Measurements from ENCODE around the gene PITPNM3. TPM values are rescaled to one million over a fixed set of nuclear protein-coding genes. Genes with fewer than 3 reads are reported as not detected.
A peak's percentile ranks its signal among the peaks of the same experiment; 100 is the strongest.
"Not testable (repeated sequence)": the region's sequence is repeated elsewhere in the genome, so short reads cannot be mapped to it uniquely, and the experiment has no call there.

The PITPNM3 gene
- total RNA-seq, 1 donor, result 1.8 TPM

DNA sequence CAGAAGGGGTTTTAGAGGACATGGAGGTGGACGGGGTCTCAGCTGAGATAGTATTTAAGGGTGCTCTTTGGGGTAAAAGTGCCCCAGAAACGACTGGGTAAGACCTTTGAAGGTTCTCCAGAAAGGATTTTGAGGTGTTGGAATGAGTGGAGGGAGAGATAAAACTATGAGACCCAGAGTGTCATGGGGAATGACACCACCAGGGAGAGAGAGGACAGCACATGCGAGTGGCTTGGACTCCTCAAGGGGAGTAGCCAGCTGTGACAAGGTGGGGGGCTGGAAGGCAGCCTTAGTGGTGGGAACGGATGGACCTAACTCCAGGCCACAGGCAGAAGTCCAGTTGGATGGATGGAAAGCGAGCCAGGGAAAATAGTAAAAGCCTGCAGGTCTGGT is 19.2 kb upstream of the PITPNM3 start:
- no peaks in the 10 kb centered on the region for H3K79me2 ChIP-seq (ENCODE audit: insufficient read depth, low read length)
- H3K4me3 ChIP-seq (ENCODE audit: insufficient read depth, low read length), result no peak overlapping the region
- no peak for TF ChIP-seq CTCF (IDR thresholded peaks at IDR 0.05; ENCODE audit: extremely low read depth, low read depth, low read length)
- peak overlapping the region; percentile 65 for H3K4me2 ChIP-seq (ENCODE audit: insufficient read depth, low read length)
- H3K36me3 ChIP-seq (ENCODE audit: insufficient read depth, low read length), result peaks cover 24% of the 10 kb centered on the region
- peak overlapping the region; percentile 74 for H3K27ac ChIP-seq (ENCODE audit: low read depth, low read length)
- DNase-seq (ENCODE audit: insufficient read length, low spot score, missing footprints), result no peak
- no peaks in the 10 kb centered on the region for H3K27me3 ChIP-seq (ENCODE audit: insufficient read depth, low read length)
- H4K20me1 ChIP-seq (ENCODE audit: insufficient read depth, low read length), result peaks cover 3% of the 10 kb centered on the region
- H2AFZ ChIP-seq (ENCODE audit: low read length), result peak overlapping the region; percentile 20
- no peaks in the 10 kb centered on the region for H3K9me3 ChIP-seq (ENCODE audit: low read depth, low read length)
- peaks cover 20% of the 10 kb centered on the region for H3K4me1 ChIP-seq (ENCODE audit: insufficient read depth, low read length)

DNA sequence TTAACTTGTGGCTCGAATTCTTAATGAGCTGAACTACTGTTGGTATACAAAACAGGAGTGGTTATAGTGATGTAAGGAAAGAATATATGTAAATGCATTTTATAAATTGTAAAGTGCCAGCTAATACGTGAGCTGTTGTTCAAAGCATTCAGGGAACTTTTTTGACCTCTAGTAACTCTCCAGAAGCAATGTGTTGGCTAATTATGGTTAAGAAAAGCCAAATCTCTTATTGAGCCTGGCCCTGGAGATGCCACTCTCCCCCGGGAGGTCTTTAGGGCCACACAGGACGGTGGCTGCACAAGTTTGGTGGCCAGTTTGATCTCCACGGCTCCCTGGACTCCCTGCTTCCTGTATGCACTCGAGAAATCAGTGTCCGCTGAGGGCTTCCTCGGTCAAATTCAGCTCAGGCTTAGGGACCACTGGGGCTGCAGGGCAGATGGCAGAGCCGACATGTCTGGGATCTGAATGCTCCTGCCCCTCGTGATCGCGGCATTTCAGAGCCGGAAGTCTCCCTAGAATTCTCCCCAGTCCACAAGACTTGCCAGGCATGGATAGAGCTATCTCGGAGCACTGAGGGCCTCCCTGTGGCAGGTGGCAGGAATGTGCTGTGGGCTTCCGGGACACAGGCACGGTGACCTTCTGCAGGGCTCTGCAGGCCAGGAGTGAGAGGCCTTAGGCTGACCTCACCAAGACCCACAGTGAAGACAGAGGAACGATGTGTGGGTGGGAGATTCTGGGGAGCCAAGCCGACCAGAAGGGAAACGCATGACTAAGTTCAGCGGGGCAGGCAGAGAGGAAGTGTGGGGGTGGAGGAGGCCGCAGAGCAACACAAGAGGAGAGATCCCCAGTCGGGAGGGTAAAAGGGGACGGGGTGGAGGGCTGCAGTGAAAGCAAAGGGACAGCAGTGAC is 18.6 kb upstream of the PITPNM3 start:
- Histone ChIP-seq H3K36me3 (ENCODE audit: insufficient read depth, low read length) (peaks cover 24% of the 10 kb centered on the region), H3K4me1 (ENCODE audit: insufficient read depth, low read length) (peaks cover 20% of the 10 kb centered on the region), H3K79me2 (ENCODE audit: insufficient read depth, low read length) (no peaks in the 10 kb centered on the region), H3K4me2 (ENCODE audit: insufficient read depth, low read length) (peak overlapping the region; percentile 65), H3K4me3 (ENCODE audit: insufficient read depth, low read length) (peak overlapping the region; percentile 41), H2AFZ (ENCODE audit: low read length) (peak overlapping the region; percentile 20), H3K9me3 (ENCODE audit: low read depth, low read length) (no peaks in the 10 kb centered on the region), H4K20me1 (ENCODE audit: insufficient read depth, low read length) (peaks cover 3% of the 10 kb centered on the region), H3K27me3 (ENCODE audit: insufficient read depth, low read length) (no peaks in the 10 kb centered on the region), H3K27ac (ENCODE audit: low read depth, low read length) (peak overlapping the region; percentile 74)
- TF ChIP-seq CTCF (IDR thresholded peaks at IDR 0.05; ENCODE audit: extremely low read depth, low read depth, low read length), result no peak
- DNase-seq (ENCODE audit: insufficient read length, low spot score, missing footprints), result peak; percentile 93

- no peaks in the 10 kb centered on the region for H3K9me3 ChIP-seq (ENCODE audit: low read depth, low read length)
- H4K20me1 ChIP-seq (ENCODE audit: insufficient read depth, low read length), result peaks cover 3% of the 10 kb centered on the region
- no peak overlapping the region for H2AFZ ChIP-seq (ENCODE audit: low read length)
- H3K36me3 ChIP-seq (ENCODE audit: insufficient read depth, low read length), result peaks cover 18% of the 10 kb centered on the region
- peak overlapping the region; percentile 65 for H3K4me2 ChIP-seq (ENCODE audit: insufficient read depth, low read length)
- H3K27me3 ChIP-seq (ENCODE audit: insufficient read depth, low read length), result no peaks in the 10 kb centered on the region
- H3K4me1 ChIP-seq (ENCODE audit: insufficient read depth, low read length), result peaks cover 20% of the 10 kb centered on the region
- H3K4me3 ChIP-seq (ENCODE audit: insufficient read depth, low read length), result no peak overlapping the region
- DNase-seq (ENCODE audit: insufficient read length, low spot score, missing footprints), result no peak
- TF ChIP-seq CTCF (IDR thresholded peaks at IDR 0.05; ENCODE audit: extremely low read depth, low read depth, low read length), result no peak
- no peaks in the 10 kb centered on the region for H3K79me2 ChIP-seq (ENCODE audit: insufficient read depth, low read length)
- H3K27ac ChIP-seq (ENCODE audit: low read depth, low read length), result peak overlapping the region; percentile 74
These were observed 17.8 kb upstream of the PITPNM3 start for GRCh38 chr17:6573982-6574686.

DNA sequence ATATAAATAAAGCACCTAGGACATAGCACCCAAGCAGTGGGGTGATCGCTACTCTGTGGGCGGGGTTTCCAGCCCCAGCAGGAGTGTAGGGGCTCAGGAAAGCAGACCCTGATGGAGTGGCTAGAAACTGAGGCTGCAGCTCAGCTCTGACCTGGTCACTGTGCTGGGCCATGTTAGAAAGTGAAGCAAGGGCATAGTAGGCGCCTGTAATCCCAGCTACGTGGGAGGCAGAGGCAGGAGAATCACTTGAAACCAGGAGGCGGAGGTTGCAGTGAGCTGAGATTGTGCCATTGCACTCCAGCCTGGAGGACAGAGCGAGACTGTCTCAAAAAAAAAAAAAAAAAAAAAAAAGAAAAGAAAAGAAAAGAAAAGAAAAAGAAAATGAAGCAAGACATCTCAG is 17.1 kb upstream of the PITPNM3 start:
- not testable (repeated sequence) for H3K27me3 ChIP-seq (ENCODE audit: insufficient read depth, low read length); H3K4me2 ChIP-seq (ENCODE audit: insufficient read depth, low read length); H2AFZ ChIP-seq (ENCODE audit: low read length); H4K20me1 ChIP-seq (ENCODE audit: insufficient read depth, low read length); DNase-seq (ENCODE audit: insufficient read length, low spot score, missing footprints); H3K27ac ChIP-seq (ENCODE audit: low read depth, low read length); H3K9me3 ChIP-seq (ENCODE audit: low read depth, low read length); H3K79me2 ChIP-seq (ENCODE audit: insufficient read depth, low read length); H3K4me3 ChIP-seq (ENCODE audit: insufficient read depth, low read length)
- Histone ChIP-seq H3K4me1 (ENCODE audit: insufficient read depth, low read length) (peaks cover 21% of the 10 kb centered on the region), H3K36me3 (ENCODE audit: insufficient read depth, low read length) (peaks cover 12% of the 10 kb centered on the region)
